SH-SY5Y (cell line): ENCODE data around the gene NFATC2.

Source experiments
- GATA2 ChIP-seq: IDR thresholded peaks from 2 replicates; pipeline ENCODE4 v1.6.1; 2011; ENCODE audit warnings: mild to moderate bottlenecking, low read depth, low read length
- GATA3 ChIP-seq: IDR thresholded peaks from 2 replicates; pipeline ENCODE4 v1.6.1; 2011; ENCODE audit warnings: low read depth, mild to moderate bottlenecking, low read length, moderate library complexity

DNA sequence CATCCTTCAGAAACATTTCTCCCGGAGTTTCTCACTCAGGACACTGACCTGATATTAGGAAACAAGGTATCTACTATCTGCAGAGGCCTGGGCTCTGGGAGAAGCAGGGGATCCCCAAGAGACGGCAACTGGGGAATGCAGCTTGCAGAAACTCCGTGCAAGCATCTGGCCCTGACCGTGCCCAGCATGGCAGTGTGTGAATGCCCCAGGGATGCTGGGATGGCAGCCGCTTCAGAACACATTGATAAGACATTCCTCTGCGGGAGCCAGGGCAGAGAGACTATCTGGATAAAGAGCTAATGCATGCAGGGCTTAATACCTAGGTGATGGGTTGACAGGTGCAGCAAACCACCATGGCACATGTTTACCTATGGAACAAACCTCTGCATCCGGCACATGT lies 55.4 kb downstream of the NFATC2 start:
- no peak for TF ChIP-seq GATA3
- no peak for TF ChIP-seq GATA2
